Sigmoid colon (tissue), 7 donors: ENCODE measurements around the gene PSMC3IP. TPM values are rescaled to one million over a fixed set of nuclear protein-coding genes. Genes with fewer than 3 reads are reported as not detected.

ENCODE experiments used
- DNase-seq: peaks from one replicate; pipeline ENCODE4 v3.0.0-alpha.2; 2019
- H3K27ac ChIP-seq, 4 donors: fragments of 200-600 bp; sonication (generic); one replicate each; pipeline ENCODE4 v1.5.1; 2016 to 2019; ENCODE audit warnings: mild to moderate bottlenecking in 1 of 4
- H3K27me3 ChIP-seq, 3 donors: fragments of 200-600 bp; sonication (generic); one replicate each; pipeline ENCODE4 v1.5.1; 2019; ENCODE audit warnings: mild to moderate bottlenecking in 1 of 3
- H3K36me3 ChIP-seq, 4 donors: fragments of 200-600 bp; sonication (generic); one replicate each; pipeline ENCODE4 v1.5.1; 2016 to 2019
- H3K4me1 ChIP-seq, 4 donors: fragments of 200-600 bp; sonication (generic); one replicate each; pipeline ENCODE4 v1.5.1; 2017 to 2019
- H3K4me3 ChIP-seq, 4 donors: fragments of 200-600 bp; sonication (generic); one replicate each; pipeline ENCODE4 v1.5.1; 2017 to 2019; ENCODE audit warnings: mild to moderate bottlenecking in 2 of 4, moderate library complexity in 1 of 4
- H3K9me3 ChIP-seq, 4 donors: fragments of 200-600 bp in 3 of 4; sonication (generic) in 3 of 4; one replicate each; pipeline versions ENCODE4 v1.5.1 to v1.6.1; 2013 to 2019
- EP300 ChIP-seq, 4 donors: sonication (generic); formaldehyde crosslinking; IDR thresholded peaks; one replicate each; pipeline ENCODE4 v1.6.1; 2017; ENCODE audit warnings: antibody characterized with exemption in 4 of 4
- POLR2A ChIP-seq, 2 donors: fragments of 450-650 bp; IDR thresholded peaks; one replicate each; pipeline ENCODE4 v1.6.1; 2016; ENCODE audit warnings: antibody characterized with exemption in 2 of 2, mild to moderate bottlenecking in 2 of 2, moderate library complexity in 2 of 2
- POLR2AphosphoS5 ChIP-seq, 4 donors: sonication (generic); formaldehyde crosslinking; IDR thresholded peaks; one replicate each; pipeline ENCODE4 v1.6.1; 2017; ENCODE audit warnings: antibody characterized with exemption in 4 of 4
- WGBS, 2 donors: extraction: QIAGEN DNeasy Blood & Tissue Kit; methylation state at CpG; one replicate each; pipeline ENCODE4 v1.1.7; 2013; 5-methylcytosine and 5-hydroxymethylcytosine counted together
- intact Hi-C: fragments of 100-400 bp; cut with DNase I; formaldehyde crosslinking; loops from one replicate; pipeline ENCODE4 v1.15.1; 2023
- polyA plus RNA-seq, 3 donors: library from polyadenylated mRNA; stranded (reverse); fragments of 200-250 nt; gene quantifications; one replicate each; pipeline ENCODE4 v1.2.3, GENCODE V29; 2013
- total RNA-seq, 4 donors: library from RNA; depleted of rRNA; stranded (reverse); fragments of >200 nt; gene quantifications; one replicate each; pipeline ENCODE4 v1.1.0, GENCODE V29; 2016
- TF ChIP-seq, protein P1 (sequence below), 4 experiments: fragments of 450-650 bp in 3 of 4; fragments of 200-600 bp in 1 of 4; IDR thresholded peaks; one replicate each; pipeline ENCODE4 v1.5.1; 2016 to 2019; ENCODE audit warnings: antibody characterized with exemption in 4 of 4, mild to moderate bottlenecking in 3 of 4, moderate library complexity in 2 of 4
- donor health status: healthy with polysubstance abuse.
- donor health status: Bipolar disorder and iron deficiency.
- donor health status: healthy.

The PSMC3IP gene
- total and polyA plus RNA-seq, 7 donors, result 2.3 to 10.3 (median 5.3) TPM

DNA sequence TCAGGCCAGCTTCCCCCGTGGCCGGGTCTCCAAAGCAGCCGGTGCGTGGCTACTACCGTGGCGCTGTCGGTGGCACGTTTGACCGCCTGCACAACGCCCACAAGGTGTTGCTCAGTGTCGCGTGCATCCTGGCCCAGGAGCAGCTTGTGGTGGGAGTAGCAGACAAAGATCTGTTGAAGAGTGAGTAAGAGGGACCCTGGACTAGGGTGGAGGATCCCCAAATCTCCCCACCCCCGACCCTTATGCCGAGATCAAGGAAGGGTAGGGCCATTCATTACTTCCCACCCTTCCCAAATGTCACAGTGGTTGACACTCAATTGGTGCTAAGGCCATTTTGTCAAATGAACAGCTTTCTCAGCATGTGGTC is 14.4 kb downstream of the PSMC3IP start:
- Histone ChIP-seq H3K27ac (peak overlapping the region; percentile 81 to 90 (median 86)), H3K9me3 (no peaks in the 10 kb centered on the region), H3K27me3 (no peaks in the 10 kb centered on the region), H3K4me3 (peak overlapping the region; percentile 67 to 95 (median 80)), H3K36me3 (peaks cover 7 to 24% (median 18%) of the 10 kb centered on the region in 4 donors), H3K4me1 (peaks cover 0 to 52% (median 47%) of the 10 kb centered on the region in 4 donors)
- TF ChIP-seq, protein P1, sequence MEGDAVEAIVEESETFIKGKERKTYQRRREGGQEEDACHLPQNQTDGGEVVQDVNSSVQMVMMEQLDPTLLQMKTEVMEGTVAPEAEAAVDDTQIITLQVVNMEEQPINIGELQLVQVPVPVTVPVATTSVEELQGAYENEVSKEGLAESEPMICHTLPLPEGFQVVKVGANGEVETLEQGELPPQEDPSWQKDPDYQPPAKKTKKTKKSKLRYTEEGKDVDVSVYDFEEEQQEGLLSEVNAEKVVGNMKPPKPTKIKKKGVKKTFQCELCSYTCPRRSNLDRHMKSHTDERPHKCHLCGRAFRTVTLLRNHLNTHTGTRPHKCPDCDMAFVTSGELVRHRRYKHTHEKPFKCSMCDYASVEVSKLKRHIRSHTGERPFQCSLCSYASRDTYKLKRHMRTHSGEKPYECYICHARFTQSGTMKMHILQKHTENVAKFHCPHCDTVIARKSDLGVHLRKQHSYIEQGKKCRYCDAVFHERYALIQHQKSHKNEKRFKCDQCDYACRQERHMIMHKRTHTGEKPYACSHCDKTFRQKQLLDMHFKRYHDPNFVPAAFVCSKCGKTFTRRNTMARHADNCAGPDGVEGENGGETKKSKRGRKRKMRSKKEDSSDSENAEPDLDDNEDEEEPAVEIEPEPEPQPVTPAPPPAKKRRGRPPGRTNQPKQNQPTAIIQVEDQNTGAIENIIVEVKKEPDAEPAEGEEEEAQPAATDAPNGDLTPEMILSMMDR (IDR thresholded peaks at IDR 0.05), result no peak
- TF ChIP-seq POLR2AphosphoS5 (IDR thresholded peaks at IDR 0.05) (no peak), POLR2A (IDR thresholded peaks at IDR 0.05) (no peak), EP300 (IDR thresholded peaks at IDR 0.05) (no peak)
- no peak for DNase-seq
- intact Hi-C loops, result no loop called here
- 31 to 72% methylated on average over 14 of the region's 14 CpGs for WGBS, 2 donors

DNA sequence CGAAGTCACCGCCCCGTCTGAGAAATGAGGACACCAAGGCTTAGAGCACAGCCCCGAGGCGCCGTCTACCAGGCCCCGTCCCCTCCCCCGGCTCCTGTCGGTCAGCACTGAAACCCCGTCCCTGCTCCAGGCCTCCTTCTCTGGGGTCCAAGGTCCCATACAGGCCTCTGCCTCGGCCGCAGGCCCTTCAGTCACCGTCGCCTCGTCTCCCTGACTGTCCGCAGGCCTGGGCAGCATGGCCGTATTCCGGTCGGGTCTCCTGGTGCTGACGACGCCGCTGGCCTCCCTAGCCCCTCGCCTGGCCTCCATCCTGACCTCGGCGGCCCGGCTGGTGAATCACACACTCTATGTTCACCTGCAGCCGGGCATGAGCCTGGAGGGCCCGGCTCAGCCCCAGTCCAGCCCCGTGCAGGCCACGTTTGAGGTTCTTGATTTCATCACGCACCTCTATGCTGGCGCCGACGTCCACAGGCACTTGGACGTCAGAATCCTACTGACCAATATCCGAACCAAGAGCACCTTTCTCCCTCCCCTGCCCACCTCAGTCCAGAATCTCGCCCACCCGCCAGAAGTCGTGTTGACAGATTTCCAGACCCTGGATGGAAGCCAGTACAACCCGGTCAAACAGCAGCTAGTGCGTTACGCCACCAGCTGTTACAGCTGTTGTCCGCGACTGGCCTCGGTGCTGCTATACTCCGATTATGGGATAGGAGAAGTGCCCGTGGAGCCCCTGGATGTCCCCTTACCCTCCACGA is 15.0 kb downstream of the PSMC3IP start:
- H3K9me3 ChIP-seq, result no peaks in the 10 kb centered on the region
- TF ChIP-seq EP300 (IDR thresholded peaks at IDR 0.05) (no peak), POLR2AphosphoS5 (IDR thresholded peaks at IDR 0.05) (no peak), POLR2A (IDR thresholded peaks at IDR 0.05) (no peak)
- TF ChIP-seq, protein P1 (IDR thresholded peaks at IDR 0.05), result no peak
- H3K27ac ChIP-seq, result peak overlapping the region; percentile 81 to 90 (median 86)
- H3K4me3 ChIP-seq, result peak overlapping the region; percentile 67 to 95 (median 80)
- intact Hi-C loops, result no loop called here
- no peak for DNase-seq
- no peaks in the 10 kb centered on the region for H3K27me3 ChIP-seq
- peaks cover 0 to 46% (median 42%) of the 10 kb centered on the region in 4 donors for H3K4me1 ChIP-seq
- WGBS, 2 donors, result 3 to 13% methylated on average over 48 of the region's 48 CpGs
- peaks cover 7 to 24% (median 18%) of the 10 kb centered on the region in 4 donors for H3K36me3 ChIP-seq

DNA sequence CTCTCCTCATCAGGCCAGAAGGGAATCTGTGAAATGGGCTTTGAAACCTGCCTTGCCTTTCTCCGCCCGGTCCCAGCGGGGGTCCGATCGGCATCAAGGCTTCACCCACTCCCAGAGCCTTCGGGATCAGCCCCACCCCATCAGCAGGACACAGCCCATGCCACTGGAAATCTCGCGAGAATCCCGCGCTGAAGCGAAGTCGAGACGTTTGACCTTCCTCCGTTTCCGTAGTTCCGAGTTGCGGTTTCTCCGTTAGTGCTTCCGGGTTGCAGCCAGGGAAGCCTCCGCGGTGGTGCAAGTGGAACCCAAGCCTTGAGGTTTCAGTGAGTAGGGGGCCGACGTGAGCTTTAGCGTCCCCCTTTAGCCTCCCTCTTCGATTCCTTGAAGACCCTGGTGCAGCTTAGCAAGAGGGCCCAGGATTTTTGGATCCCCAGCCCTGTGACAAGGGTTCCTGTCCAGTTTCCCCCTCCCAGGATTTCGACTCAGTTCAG is 15.6 kb downstream of the PSMC3IP start, which contains the start of gene COASY:
COASY (plus strand) TSS at position 252 of the 491 bp plus-strand sequence. CDS start 475 bp downstream, outside the sequence.
- Histone ChIP-seq H3K4me1 (peaks cover 0 to 43% (median 40%) of the 10 kb centered on the region in 4 donors), H3K4me3 (peak within 1 kb of the TSS; percentile 67 to 95 (median 80)), H3K36me3 (peaks cover 7 to 24% (median 18%) of the 10 kb centered on the region in 4 donors), H3K9me3 (no peaks in the 10 kb centered on the region), H3K27me3 (no peaks in the 10 kb centered on the region), H3K27ac (peak within 1 kb of the TSS; percentile 81 to 90 (median 86))
- intact Hi-C loops, result no loop called here
- TF ChIP-seq POLR2A (IDR thresholded peaks at IDR 0.05) (peak; percentile 45 to 51), POLR2AphosphoS5 (IDR thresholded peaks at IDR 0.05) (peak; percentile 71 to 94 (median 88)), EP300 (IDR thresholded peaks at IDR 0.05) (peak in 1 of 4 donors; percentile 70)
- TF ChIP-seq, protein P1 (IDR thresholded peaks at IDR 0.05), result no peak
- DNase-seq, result peak; percentile 99
- 0% methylated on average over 26 of the region's 26 CpGs for WGBS, 2 donors

DNA sequence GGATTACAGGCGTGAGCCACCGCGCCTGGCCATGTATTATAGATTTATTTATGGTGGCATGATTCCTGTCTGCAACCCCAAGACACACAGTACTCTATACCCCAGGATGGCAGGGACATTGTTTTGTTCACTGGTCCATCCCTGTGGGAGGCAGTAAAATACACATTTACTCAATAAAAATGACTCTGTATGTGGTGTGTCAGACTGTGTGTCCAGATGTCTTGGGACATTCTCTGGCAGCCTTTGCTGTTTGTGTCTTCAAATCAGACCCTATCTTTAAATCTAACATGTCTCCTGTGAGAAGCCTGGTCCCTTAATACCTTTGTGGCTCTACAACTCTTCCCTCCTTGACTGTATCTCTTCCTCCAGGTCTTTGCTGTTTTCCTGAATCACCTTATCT is 17.3 kb downstream of the PSMC3IP start:
- 84 to 85% methylated on average over 3 of the region's 3 CpGs for WGBS, 2 donors
- intact Hi-C loops, result no loop called here

More for the DNA sequence above, 17.3 kb downstream of the PSMC3IP start:
- no peak for TF ChIP-seq POLR2A (IDR thresholded peaks at IDR 0.05)
- TF ChIP-seq EP300 (IDR thresholded peaks at IDR 0.05), result no peak
- TF ChIP-seq, protein P1 (IDR thresholded peaks at IDR 0.05), result no peak
- no peak for TF ChIP-seq POLR2AphosphoS5 (IDR thresholded peaks at IDR 0.05)
- no peak for DNase-seq
- Histone ChIP-seq H3K27ac (no peak overlapping the region), H3K4me1 (peaks cover 0 to 43% (median 39%) of the 10 kb centered on the region in 4 donors), H3K27me3 (no peaks in the 10 kb centered on the region), H3K4me3 (no peak overlapping the region), H3K36me3 (peaks cover 3 to 15% (median 10%) of the 10 kb centered on the region in 4 donors), H3K9me3 (no peaks in the 10 kb centered on the region)
